Cardiac muscle cell (in vitro differentiated cells and primary cell): ENCODE measurements around the gene RUNX3. TPM values are rescaled to one million over a fixed set of nuclear protein-coding genes. Genes with fewer than 3 reads are reported as not detected.

ENCODE experiments used
- DNase-seq, 2 donors: peaks; one replicate each; pipeline versions ENCODE4 v3.0.0 to v3.0.0-alpha.2; 2010 to 2017; ENCODE audit warnings: low read depth in 1 of 2, low spot score in 1 of 2
- H3K27ac ChIP-seq: fragments of 200-600 bp; sonication (generic); 2 replicates; pipeline ENCODE4 v1.5.1; 2016
- H3K27me3 ChIP-seq: fragments of 200-600 bp; sonication (generic); 2 replicates; pipeline ENCODE4 v1.6.0; 2016; ENCODE audit warnings: control low read depth
- H3K36me3 ChIP-seq: fragments of 200-600 bp; sonication (generic); 2 replicates; pipeline ENCODE4 v1.5.1; 2016; ENCODE audit warnings: control low read depth
- H3K4me1 ChIP-seq: fragments of 200-600 bp; sonication (generic); 2 replicates; pipeline ENCODE4 v1.8.1; 2017; ENCODE audit warnings: low read depth, mild to moderate bottlenecking, mixed run types
- H3K4me3 ChIP-seq: fragments of 200-600 bp; sonication (generic); 2 replicates; pipeline ENCODE4 v1.5.1; 2016; ENCODE audit warnings: mild to moderate bottlenecking
- H3K9me3 ChIP-seq: fragments of 200-600 bp; sonication (generic); 2 replicates; pipeline ENCODE4 v1.5.1; 2017; ENCODE audit warnings: low read depth, mild to moderate bottlenecking, control low read depth
- polyA plus RNA-seq: library from polyadenylated mRNA; unstranded; fragments of >200 nt; fragmentation: Nextera tagmentation; extraction: Ambion mirVana; gene quantifications from 2 replicates; pipeline ENCODE4 v1.2.1, GENCODE V29; 2016
- total RNA-seq: library from RNA; depleted of rRNA; stranded (reverse); fragments of >200 nt; gene quantifications from 2 replicates; pipeline ENCODE4 v1.2.3, GENCODE V29; 2016
- TF ChIP-seq, protein P1 (sequence below): IDR thresholded peaks from 2 replicates; pipeline ENCODE4 v1.5.1; 2012; ENCODE audit warnings: low read depth, mild to moderate bottlenecking, low read length

RUNX3 gene
- total and polyA plus RNA-seq, 2 experiments from 2014 or later: not detected

DNA sequence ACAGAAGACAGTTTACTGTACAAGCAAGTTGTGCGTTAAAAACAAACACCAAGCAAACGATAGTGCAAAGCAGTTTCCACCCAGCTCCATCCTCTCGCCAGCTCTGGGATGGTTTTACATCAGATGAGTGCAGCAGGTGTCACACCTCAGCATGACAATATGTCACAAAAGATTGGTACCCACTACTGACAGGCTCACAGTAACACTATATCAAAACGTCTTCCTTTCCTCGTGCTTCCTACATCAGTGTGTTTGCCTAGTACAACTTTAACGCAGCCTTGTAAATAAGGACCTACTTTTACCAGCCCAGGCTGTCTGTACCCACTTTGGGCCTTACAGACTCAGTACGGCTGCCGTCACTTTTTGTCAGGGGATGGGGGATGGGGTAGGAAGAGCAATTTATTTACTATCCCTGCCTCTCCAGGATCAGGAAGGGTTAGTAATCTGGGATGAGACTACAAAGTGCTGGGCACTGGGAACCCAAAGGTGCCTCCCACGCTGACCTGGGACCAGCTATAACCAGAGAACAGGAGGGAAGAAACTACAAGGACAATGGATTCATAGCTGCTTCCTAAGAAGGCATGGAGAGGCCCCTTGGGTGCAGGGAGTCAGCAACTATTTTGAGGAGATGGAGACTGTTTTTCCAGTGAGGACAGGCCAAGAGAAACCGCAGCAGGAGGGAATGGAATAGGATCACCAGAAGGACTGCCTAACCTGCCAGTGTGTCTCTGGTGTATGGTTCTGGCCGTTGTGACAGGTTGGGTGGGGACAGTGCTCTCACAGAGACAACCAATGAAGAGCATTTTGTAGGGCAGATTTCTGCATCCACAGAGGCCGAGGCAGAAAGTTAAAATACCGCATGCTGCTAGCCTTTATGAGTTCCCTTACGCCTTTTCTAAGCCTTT lies 30.2 kb downstream of the RUNX3 start:
- no peaks in the 10 kb centered on the region for H3K27me3 ChIP-seq
- H3K9me3 ChIP-seq: no peaks in the 10 kb centered on the region
- no peak overlapping the region for H3K27ac ChIP-seq
- H3K4me1 ChIP-seq: no peaks in the 10 kb centered on the region
- no peak overlapping the region for H3K4me3 ChIP-seq
- H3K36me3 ChIP-seq: no peaks in the 10 kb centered on the region
- no peak for DNase-seq
- TF ChIP-seq, protein P1, sequence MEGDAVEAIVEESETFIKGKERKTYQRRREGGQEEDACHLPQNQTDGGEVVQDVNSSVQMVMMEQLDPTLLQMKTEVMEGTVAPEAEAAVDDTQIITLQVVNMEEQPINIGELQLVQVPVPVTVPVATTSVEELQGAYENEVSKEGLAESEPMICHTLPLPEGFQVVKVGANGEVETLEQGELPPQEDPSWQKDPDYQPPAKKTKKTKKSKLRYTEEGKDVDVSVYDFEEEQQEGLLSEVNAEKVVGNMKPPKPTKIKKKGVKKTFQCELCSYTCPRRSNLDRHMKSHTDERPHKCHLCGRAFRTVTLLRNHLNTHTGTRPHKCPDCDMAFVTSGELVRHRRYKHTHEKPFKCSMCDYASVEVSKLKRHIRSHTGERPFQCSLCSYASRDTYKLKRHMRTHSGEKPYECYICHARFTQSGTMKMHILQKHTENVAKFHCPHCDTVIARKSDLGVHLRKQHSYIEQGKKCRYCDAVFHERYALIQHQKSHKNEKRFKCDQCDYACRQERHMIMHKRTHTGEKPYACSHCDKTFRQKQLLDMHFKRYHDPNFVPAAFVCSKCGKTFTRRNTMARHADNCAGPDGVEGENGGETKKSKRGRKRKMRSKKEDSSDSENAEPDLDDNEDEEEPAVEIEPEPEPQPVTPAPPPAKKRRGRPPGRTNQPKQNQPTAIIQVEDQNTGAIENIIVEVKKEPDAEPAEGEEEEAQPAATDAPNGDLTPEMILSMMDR: no peak

DNA sequence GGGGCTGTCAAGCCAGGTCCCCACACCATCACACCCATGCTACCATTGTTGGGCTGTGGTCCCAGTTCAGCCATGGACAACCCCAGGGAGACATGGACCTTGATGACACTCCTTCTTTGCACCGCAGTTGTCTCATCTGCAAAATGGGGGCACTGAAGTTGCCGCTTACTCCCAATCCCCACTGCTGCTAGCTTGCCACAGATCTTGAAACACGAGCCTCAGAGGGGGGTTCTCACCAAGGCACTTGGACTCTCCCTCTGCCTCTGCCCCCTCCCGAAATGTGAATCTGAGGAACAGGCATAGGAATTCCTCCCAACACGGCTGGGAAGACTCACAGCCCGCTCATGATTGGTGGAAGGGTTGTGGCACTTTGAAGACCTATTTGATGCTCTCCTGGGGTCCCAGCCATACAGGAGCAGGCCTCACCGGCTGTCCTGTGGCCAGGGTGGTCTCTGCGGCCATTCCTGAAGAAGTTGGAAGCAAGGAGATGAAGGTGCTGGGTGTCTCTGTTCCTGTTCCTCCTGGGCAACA lies 31.1 kb downstream of the RUNX3 start:
- Histone ChIP-seq H3K9me3 (no peaks in the 10 kb centered on the region), H3K4me3 (no peak overlapping the region), H3K27me3 (no peaks in the 10 kb centered on the region), H3K4me1 (no peaks in the 10 kb centered on the region), H3K36me3 (no peaks in the 10 kb centered on the region), H3K27ac (no peak overlapping the region)
- TF ChIP-seq, protein P1: no peak
- DNase-seq: no peak

DNA sequence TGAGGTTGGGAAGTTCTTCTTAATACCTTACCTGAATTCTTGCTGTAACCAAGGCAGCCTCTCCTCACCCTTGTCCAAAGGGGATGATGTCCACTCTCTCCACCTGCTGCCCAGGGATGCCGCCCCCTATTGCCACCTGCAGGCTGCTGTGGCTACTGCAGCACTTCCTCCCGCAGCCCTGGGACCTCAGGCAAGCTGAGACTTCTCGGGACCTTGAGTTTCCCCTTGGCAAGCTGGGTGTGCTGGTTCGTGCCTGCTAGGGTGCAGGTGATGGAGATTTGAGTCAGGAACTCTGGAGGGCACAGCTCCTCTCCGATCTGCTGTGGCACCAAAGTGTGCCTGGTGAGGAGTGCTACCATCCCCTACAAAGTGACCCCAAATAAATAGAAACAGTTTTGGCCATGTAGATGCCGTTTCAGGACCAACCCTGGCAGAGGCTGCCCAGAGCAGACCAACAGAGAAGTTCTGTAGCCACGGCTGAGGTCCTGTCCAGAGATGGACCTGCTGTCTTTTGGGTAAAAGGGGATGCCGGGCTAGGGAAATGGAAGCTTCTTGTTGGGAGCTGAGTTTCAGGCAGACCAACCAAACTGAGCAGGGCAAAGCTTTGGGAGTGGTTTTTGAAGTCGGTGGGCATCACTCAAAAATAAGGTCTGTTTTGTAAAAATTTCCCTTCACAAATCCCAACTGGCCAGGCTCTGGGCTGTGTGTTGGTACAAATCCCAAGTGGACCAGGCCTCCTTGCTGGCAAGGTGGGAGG lies 31.7 kb downstream of the RUNX3 start:
- H3K4me3 ChIP-seq: no peak overlapping the region
- H3K27ac ChIP-seq: no peak overlapping the region
- DNase-seq: peak; percentile 45 to 61
- TF ChIP-seq, protein P1: peak; percentile 95
- H3K9me3 ChIP-seq: no peaks in the 10 kb centered on the region
- no peaks in the 10 kb centered on the region for H3K4me1 ChIP-seq
- no peaks in the 10 kb centered on the region for H3K27me3 ChIP-seq
- H3K36me3 ChIP-seq: no peaks in the 10 kb centered on the region

DNA sequence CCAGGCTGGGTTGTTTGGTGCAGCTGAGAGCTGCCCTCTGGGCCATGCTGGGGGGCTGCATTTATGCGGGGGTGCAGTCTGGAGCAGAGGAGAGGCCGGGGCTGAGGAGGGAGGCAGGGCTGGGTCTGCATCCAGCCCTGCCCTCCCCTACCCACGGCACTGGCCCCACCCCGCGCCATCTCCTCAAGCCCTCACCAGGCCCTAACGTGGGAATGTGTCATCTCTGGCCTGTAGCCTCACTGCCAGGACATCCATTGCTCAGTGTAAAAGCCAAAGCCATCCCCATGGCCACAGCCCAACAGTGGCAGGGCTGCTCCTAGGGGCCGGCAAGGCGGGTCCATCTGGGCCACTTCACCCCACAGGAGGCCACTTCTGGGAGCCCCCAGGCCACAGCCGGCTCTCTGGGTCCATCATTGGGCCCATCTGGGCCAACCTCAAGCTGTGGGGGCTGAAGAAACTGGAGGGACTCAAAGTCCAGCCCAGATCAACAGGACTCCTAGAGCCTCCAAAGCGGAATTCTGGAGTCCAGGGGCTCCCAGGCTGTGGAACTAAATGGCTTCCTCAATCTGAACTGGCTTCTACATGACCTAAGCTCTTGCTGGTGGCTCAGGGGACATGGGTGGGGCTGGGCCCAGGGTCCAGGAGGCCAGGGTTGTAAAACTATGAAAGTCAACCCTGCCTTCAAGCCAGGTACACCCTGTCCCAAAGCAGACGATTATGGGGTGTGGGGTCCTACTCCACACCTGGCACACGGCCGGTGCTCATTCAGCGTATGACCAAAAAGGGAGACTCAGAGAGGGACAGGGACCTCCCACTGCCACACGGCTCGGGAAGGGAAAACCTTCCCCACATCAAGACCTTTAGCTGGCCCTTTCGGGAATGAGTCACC lies 32.6 kb downstream of the RUNX3 start:
- H3K27ac ChIP-seq: no peak overlapping the region
- TF ChIP-seq, protein P1: no peak
- H3K27me3 ChIP-seq: no peaks in the 10 kb centered on the region
- H3K4me3 ChIP-seq: no peak overlapping the region
- no peaks in the 10 kb centered on the region for H3K4me1 ChIP-seq
- H3K9me3 ChIP-seq: no peaks in the 10 kb centered on the region
- no peak for DNase-seq
- H3K36me3 ChIP-seq: no peaks in the 10 kb centered on the region
